Heart right ventricle (tissue), 16 donors: Measurements from ENCODE around the gene CC2D2A. TPM values are rescaled to one million over a fixed set of nuclear protein-coding genes. Genes with fewer than 3 reads are reported as not detected.

ENCODE experiments used
- ATAC-seq, 8 donors: fragments of 200-7000 bp; cut with Tn5 transposase; one replicate each; pipeline ENCODE4 v1.9.1; 2020; ENCODE audit warnings: mild to moderate bottlenecking in 8 of 8, moderate library complexity in 8 of 8, moderate number of reproducible peaks in 1 of 8
- DNase-seq, 2 donors: peaks; one replicate each; pipeline ENCODE4 v3.0.0-alpha.2; 2020
- H3K27ac ChIP-seq, 10 donors: fragments of 200-600 bp; sonication (generic) in 2 of 10; one replicate each; pipeline versions ENCODE4 v1.5.0 to v1.8.0; 2020 to 2022; ENCODE audit warnings: mild to moderate bottlenecking in 3 of 10
- H3K27me3 ChIP-seq, 7 donors: fragments of 200-600 bp; one replicate each; pipeline ENCODE4 v1.8.0; 2021 to 2022; ENCODE audit warnings: mild to moderate bottlenecking in 2 of 7
- H3K36me3 ChIP-seq, 9 donors: fragments of 200-600 bp; sonication (generic) in 1 of 9; one replicate each; pipeline versions ENCODE4 v1.5.0 to v1.8.0; 2020 to 2022; ENCODE audit warnings: mild to moderate bottlenecking in 2 of 9
- H3K4me1 ChIP-seq, 9 donors: fragments of 200-600 bp; sonication (generic) in 1 of 9; one replicate each; pipeline versions ENCODE4 v1.5.0 to v1.8.0; 2020 to 2022; ENCODE audit warnings: mild to moderate bottlenecking in 4 of 9
- H3K4me3 ChIP-seq, 10 donors: fragments of 200-600 bp; sonication (generic) in 2 of 10; one replicate each; pipeline versions ENCODE4 v1.5.0 to v1.8.0; 2020 to 2022; ENCODE audit warnings: mild to moderate bottlenecking in 7 of 10, moderate library complexity in 2 of 10
- H3K9me3 ChIP-seq, 11 donors: fragments of 200-600 bp in 10 of 11; sonication (generic) in 2 of 11; one replicate each; pipeline versions ENCODE4 v1.5.0 to v1.8.0; 2013 to 2022; ENCODE audit warnings: mild to moderate bottlenecking in 2 of 11, control low read depth in 1 of 11, moderate library complexity in 1 of 11
- WGBS, 2 donors: extraction: QIAGEN DNeasy Blood & Tissue Kit; methylation state at CpG; one replicate each; pipeline ENCODE4 v1.1.7; 2013; ENCODE audit warnings: inconsistent platforms in 1 of 2; 5-methylcytosine and 5-hydroxymethylcytosine counted together
- intact Hi-C, 10 donors: fragments of 100-400 bp; cut with DNase I; formaldehyde crosslinking; loops; one replicate each; pipeline versions ENCODE4 v1.11.1 to v1.14.2; 2022
- polyA plus RNA-seq, 2 donors: library from polyadenylated mRNA; stranded (reverse); fragments of 200-250 nt; gene quantifications; one replicate each; pipeline ENCODE4 v1.2.3, GENCODE V29; 2013
- total RNA-seq, 10 donors: library from RNA; stranded (reverse); fragmentation: NEBNext Ultra II Directional in 3 of 10; extraction: Animal tissue kit (Norgen Biotek cat#: 25700) in 3 of 10; gene quantifications; one replicate each; pipeline versions ENCODE4 v1.2.1 to v1.2.4, GENCODE V29; 2021 to 2023
- TF ChIP-seq, protein P1 (sequence below), 9 donors: fragments of 200-600 bp; sonication (generic) in 2 of 9; IDR thresholded peaks; one replicate each; pipeline versions ENCODE4 v1.5.0 to v1.8.0; 2021 to 2022; ENCODE audit warnings: antibody characterized with exemption in 9 of 9, mild to moderate bottlenecking in 5 of 9, moderate library complexity in 1 of 9
- donor health status: Arrhythmogenic right ventricular cardiomyopathy.
- donor health status: ischemic (EF 13 %, LVEDD 7.1; RV severe dilation, severe dysfunction).
- donor health status: healthy with polysubstance abuse.
- donor health status: DM: no; HTN: yes; CAD: no.
- donor health status: DM: no; HTN: no; CAD: no.
- donor health status: ischemic (EF 25% LVEDD 6.9; RV normal size, moderate dysfunction).
- donor health status: ischemic (EF 25% LVEDD 5.7; RV mildly dilated, moderate dysfunction).
- donor health status: healthy.
- donor health status: DM: yes; HTN: yes; CAD: no.
- donor health status: Ischemic cardiomyopathy.
- donor health status: ischemic (EF 35%, LVEDD 5.7; RV mildly dilated, moderate dysfunction).
- donor health status: nonischemic (EF 11% LVEDD 7.7; RV severe dilation, severe dysfunction).
- donor health status: DM: yes; HTN: yes; CAD: no.
- donor health status: PGD.
- donor health status: ischemic (EF 29% LVEDD 5.4; RV normal size, mild dysfunction).
- donor health status: nonischemic (EF 23%, LVEDD 6.1; RV moderate dilation, normal function).

CC2D2A gene
- total and polyA plus RNA-seq, 12 donors, result 3.2 to 10.8 (median 7.6) TPM

DNA sequence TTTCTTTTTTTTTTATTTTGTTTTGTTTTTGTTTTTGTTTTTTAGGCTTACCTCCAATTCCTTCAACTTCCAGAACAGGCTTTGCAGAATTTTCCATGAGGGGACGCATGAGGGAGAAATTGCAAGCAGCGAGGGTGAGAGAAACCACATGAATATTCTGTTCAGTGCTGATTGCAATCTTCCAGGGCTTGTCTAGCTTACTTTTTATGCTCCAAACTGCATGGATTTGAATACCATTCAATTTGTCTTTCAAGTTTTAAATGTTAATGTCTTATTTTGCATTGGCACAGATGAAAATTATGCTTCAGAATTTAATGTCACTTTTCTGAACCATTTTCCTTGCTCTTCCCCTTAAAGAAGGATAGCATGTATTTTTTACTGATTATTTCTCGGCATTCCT is 32.7 kb downstream of the CC2D2A start:
- 92 to 96% methylated on average over 3 of the region's 3 CpGs for WGBS, 2 donors
- TF ChIP-seq, protein P1, sequence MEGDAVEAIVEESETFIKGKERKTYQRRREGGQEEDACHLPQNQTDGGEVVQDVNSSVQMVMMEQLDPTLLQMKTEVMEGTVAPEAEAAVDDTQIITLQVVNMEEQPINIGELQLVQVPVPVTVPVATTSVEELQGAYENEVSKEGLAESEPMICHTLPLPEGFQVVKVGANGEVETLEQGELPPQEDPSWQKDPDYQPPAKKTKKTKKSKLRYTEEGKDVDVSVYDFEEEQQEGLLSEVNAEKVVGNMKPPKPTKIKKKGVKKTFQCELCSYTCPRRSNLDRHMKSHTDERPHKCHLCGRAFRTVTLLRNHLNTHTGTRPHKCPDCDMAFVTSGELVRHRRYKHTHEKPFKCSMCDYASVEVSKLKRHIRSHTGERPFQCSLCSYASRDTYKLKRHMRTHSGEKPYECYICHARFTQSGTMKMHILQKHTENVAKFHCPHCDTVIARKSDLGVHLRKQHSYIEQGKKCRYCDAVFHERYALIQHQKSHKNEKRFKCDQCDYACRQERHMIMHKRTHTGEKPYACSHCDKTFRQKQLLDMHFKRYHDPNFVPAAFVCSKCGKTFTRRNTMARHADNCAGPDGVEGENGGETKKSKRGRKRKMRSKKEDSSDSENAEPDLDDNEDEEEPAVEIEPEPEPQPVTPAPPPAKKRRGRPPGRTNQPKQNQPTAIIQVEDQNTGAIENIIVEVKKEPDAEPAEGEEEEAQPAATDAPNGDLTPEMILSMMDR (IDR thresholded peaks at IDR 0.05), result no peak
- peaks cover 0 to 44% (median 3%) of the 10 kb centered on the region in 9 donors for H3K36me3 ChIP-seq
- no peak for ATAC-seq
- intact Hi-C loops, result no loop called here
- DNase-seq, result no peak
- H3K9me3 ChIP-seq, result peaks cover 0 to 1% (median 0%) of the 10 kb centered on the region in 11 donors
- no peak overlapping the region for H3K4me3 ChIP-seq
- no peak overlapping the region for H3K27ac ChIP-seq
- no peaks in the 10 kb centered on the region for H3K4me1 ChIP-seq
- no peaks in the 10 kb centered on the region for H3K27me3 ChIP-seq

DNA sequence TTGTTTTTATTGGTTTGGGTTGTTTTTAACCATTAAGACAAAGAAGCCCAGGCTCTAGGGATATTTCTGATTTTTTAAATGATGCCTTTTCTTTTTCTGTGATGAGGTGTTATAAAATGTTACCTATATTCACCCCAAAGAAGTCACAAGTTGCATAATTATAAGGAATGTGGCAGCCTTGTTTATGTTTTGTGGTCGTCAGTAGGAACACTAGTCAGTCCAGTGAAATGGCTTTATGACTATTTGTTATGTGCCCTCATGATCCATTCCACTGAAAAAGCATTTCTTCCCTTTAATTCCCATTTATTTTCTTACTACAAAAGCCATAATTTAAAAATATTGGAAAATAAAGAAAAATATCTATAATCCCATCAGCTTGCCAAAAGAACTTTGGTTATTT is 34.4 kb downstream of the CC2D2A start:
- 98 to 100% methylated on average over 1 of the region's 1 CpG for WGBS, 2 donors
- H3K27me3 ChIP-seq, result no peaks in the 10 kb centered on the region
- TF ChIP-seq, protein P1 (IDR thresholded peaks at IDR 0.05), result no peak
- no peak for DNase-seq
- H3K4me1 ChIP-seq, result no peaks in the 10 kb centered on the region
- no peak overlapping the region for H3K4me3 ChIP-seq
- ATAC-seq, result no peak
- H3K27ac ChIP-seq, result no peak overlapping the region
- intact Hi-C loops, result no loop called here
- H3K9me3 ChIP-seq, result no peaks in the 10 kb centered on the region
- H3K36me3 ChIP-seq, result peaks cover 0 to 51% (median 3%) of the 10 kb centered on the region in 9 donors

GRCh38 chr4:15506464-15506863 is 36.8 kb downstream of the CC2D2A start:
- H3K27me3 ChIP-seq, result no peaks in the 10 kb centered on the region
- H3K36me3 ChIP-seq, result peaks cover 0 to 76% (median 8%) of the 10 kb centered on the region in 9 donors
- no peak overlapping the region for H3K4me3 ChIP-seq
- ATAC-seq (peak in 1 of 8 donors; percentile 40), DNase-seq (no peak)
- intact Hi-C loops, result no loop called here
- H3K27ac ChIP-seq, result no peak overlapping the region
- H3K9me3 ChIP-seq, result no peaks in the 10 kb centered on the region
- TF ChIP-seq, protein P1 (IDR thresholded peaks at IDR 0.05), result no peak
- no peaks in the 10 kb centered on the region for H3K4me1 ChIP-seq
- 83% methylated on average over 8 of the region's 8 CpGs for WGBS, 2 donors

- Histone ChIP-seq H3K27me3 (no peaks in the 10 kb centered on the region), H3K36me3 (peaks cover 0 to 83% (median 9%) of the 10 kb centered on the region in 9 donors), H3K4me3 (no peak overlapping the region), H3K4me1 (no peaks in the 10 kb centered on the region), H3K27ac (no peak overlapping the region), H3K9me3 (no peaks in the 10 kb centered on the region)
- DNase-seq, result no peak
- TF ChIP-seq, protein P1 (IDR thresholded peaks at IDR 0.05), result no peak
- ATAC-seq, result no peak
- intact Hi-C loops, result no loop called here
- WGBS, 2 donors, result 96 to 99% methylated on average over 4 of the region's 4 CpGs
Measured at GRCh38 chr4:15507679-15508078, 38.0 kb downstream of the CC2D2A start.
